HG02610 (cell line): ENCODE results near the gene TMEM266.

Source experiments
- ATAC-seq: cut with Tn5 transposase; IDR thresholded peaks from one replicate; pipeline ENCODE4 v1.9.1; 2021; ENCODE audit warnings: mild to moderate bottlenecking, moderate library complexity; ENCODE audit not compliant: unreplicated experiment

Gene TMEM266

GRCh38 chr15:76161153-76162035 lies 101.6 kb downstream of the TMEM266 start:
- no peak for ATAC-seq

- no peak for ATAC-seq
Measured at GRCh38 chr15:76162036-76162398, 102.2 kb downstream of the TMEM266 start.

- no peak for ATAC-seq
Measured at GRCh38 chr15:76162784-76163456, 103.1 kb downstream of the TMEM266 start.

- ATAC-seq = no peak
Measured at GRCh38 chr15:76163457-76164295, 103.9 kb downstream of the TMEM266 start.

- ATAC-seq = no peak
Measured at GRCh38 chr15:76164602-76165001, 104.8 kb downstream of the TMEM266 start.

- no peak for ATAC-seq
Measured at GRCh38 chr15:76165951-76166350, 106.2 kb downstream of the TMEM266 start.

GRCh38 chr15:76168237-76168984 lies 108.6 kb downstream of the TMEM266 start:
- no peak for ATAC-seq

GRCh38 chr15:76169018-76169417 lies 109.2 kb downstream of the TMEM266 start:
- ATAC-seq = no peak

- ATAC-seq = no peak
Measured at GRCh38 chr15:76169911-76170800, 110.4 kb downstream of the TMEM266 start.

GRCh38 chr15:76172782-76173181 lies 113.0 kb downstream of the TMEM266 start:
- no peak for ATAC-seq

GRCh38 chr15:76173317-76173834 lies 113.6 kb downstream of the TMEM266 start:
- ATAC-seq = no peak

GRCh38 chr15:76174654-76175053 lies 114.9 kb downstream of the TMEM266 start:
- ATAC-seq = no peak

- no peak for ATAC-seq
Measured at GRCh38 chr15:76175442-76175841, 115.7 kb downstream of the TMEM266 start.

- ATAC-seq = no peak
Measured at GRCh38 chr15:76176059-76176458, 116.3 kb downstream of the TMEM266 start.

GRCh38 chr15:76176487-76177085 lies 116.8 kb downstream of the TMEM266 start:
- no peak for ATAC-seq

- no peak for ATAC-seq
Measured at GRCh38 chr15:76177491-76178040, 117.8 kb downstream of the TMEM266 start.

GRCh38 chr15:76178296-76179000 lies 118.7 kb downstream of the TMEM266 start:
- no peak for ATAC-seq

- no peak for ATAC-seq
Measured at GRCh38 chr15:76179023-76179422, 119.2 kb downstream of the TMEM266 start.
